Left ventricle myocardium inferior (tissue), 1 donor: ENCODE data around the gene ZIC5. TPM values are rescaled to one million over a fixed set of nuclear protein-coding genes. Genes with fewer than 3 reads are reported as not detected.

Experiments
- DNase-seq: peaks from one replicate; pipeline ENCODE4 v3.0.0-alpha.2; 2020
- H3K27ac ChIP-seq: fragments of 200-600 bp; replicated peaks from 2 replicates; pipeline ENCODE4 v1.8.0; 2021
- H3K27me3 ChIP-seq: fragments of 200-600 bp; 2 replicates; pipeline ENCODE4 v1.8.0; 2021; ENCODE audit warnings: low read depth
- H3K36me3 ChIP-seq: fragments of 200-600 bp; 2 replicates; pipeline ENCODE4 v1.8.0; 2021
- H3K4me1 ChIP-seq: fragments of 200-600 bp; 2 replicates; pipeline ENCODE4 v1.8.0; 2021
- H3K4me3 ChIP-seq: fragments of 200-600 bp; 2 replicates; pipeline ENCODE4 v1.8.0; 2021; ENCODE audit warnings: mild to moderate bottlenecking, moderate library complexity
- H3K9me3 ChIP-seq: fragments of 200-600 bp; replicated peaks from 2 replicates; pipeline ENCODE4 v1.8.0; 2021
- CTCF ChIP-seq: fragments of 200-600 bp; IDR thresholded peaks from 2 replicates; pipeline ENCODE4 v1.8.0; 2021; ENCODE audit warnings: antibody characterized with exemption, mild to moderate bottlenecking, borderline replicate concordance
- intact Hi-C: fragments of 100-400 bp; cut with micrococcal nuclease; formaldehyde crosslinking; loops from one replicate; pipeline ENCODE4 v1.11.0; 2022
- total RNA-seq: library from RNA; stranded (reverse); fragmentation: NEBNext Ultra II Directional; extraction: Animal tissue kit (Norgen Biotek cat#: 25700); gene quantifications from one replicate; pipeline ENCODE4 v1.2.1, GENCODE V29; 2021
- donor health status: DM: no; HTN: yes; CAD: no; lungs with severe emphysema.

Gene ZIC5
- total RNA-seq, 1 donor from 2014 or later, result not detected

- peaks cover 26% of the 10 kb centered on the region for H3K4me1 ChIP-seq
- no peaks in the 10 kb centered on the region for H3K36me3 ChIP-seq
- H3K27ac ChIP-seq, result no peak overlapping the region
- no peak for TF ChIP-seq CTCF
- no peak for DNase-seq
- no peaks in the 10 kb centered on the region for H3K9me3 ChIP-seq
- intact Hi-C loops, result no loop called here
- H3K27me3 ChIP-seq, result peaks cover 100% of the 10 kb centered on the region
- H3K4me3 ChIP-seq, result no peak overlapping the region
Observed at GRCh38 chr13:99963816-99964339, 7.7 kb downstream of the ZIC5 start.

DNA sequence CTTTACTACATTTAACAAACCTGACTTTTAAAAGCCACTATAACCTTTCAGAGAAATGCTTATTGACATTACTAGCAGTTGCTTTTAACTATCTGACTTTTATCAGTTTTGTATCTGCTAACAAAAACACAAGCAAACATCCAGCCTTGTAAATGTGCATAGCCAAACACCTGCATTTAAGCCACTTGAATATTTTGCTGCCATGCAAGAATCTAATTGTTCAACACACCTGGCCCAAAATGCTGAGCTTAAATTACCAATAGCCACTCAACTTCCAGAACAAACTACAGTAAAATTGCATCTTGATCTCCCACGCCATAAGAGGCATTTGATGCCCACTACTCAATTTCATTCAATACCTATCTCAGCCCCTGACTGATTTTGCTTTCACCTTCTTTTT is 9.3 kb downstream of the ZIC5 start:
- Histone ChIP-seq H3K27ac (no peak overlapping the region), H3K27me3 (peaks cover 100% of the 10 kb centered on the region), H3K9me3 (no peaks in the 10 kb centered on the region), H3K4me1 (peaks cover 22% of the 10 kb centered on the region), H3K4me3 (no peak overlapping the region), H3K36me3 (no peaks in the 10 kb centered on the region)
- TF ChIP-seq CTCF, result no peak
- intact Hi-C loops, result no loop called here
- no peak for DNase-seq

GRCh38 chr13:99961636-99962035 is 9.9 kb downstream of the ZIC5 start:
- Histone ChIP-seq H3K27ac (no peak overlapping the region), H3K27me3 (peaks cover 100% of the 10 kb centered on the region), H3K9me3 (no peaks in the 10 kb centered on the region), H3K4me3 (no peak overlapping the region), H3K4me1 (peaks cover 28% of the 10 kb centered on the region), H3K36me3 (no peaks in the 10 kb centered on the region)
- TF ChIP-seq CTCF, result no peak
- no peak for DNase-seq
- intact Hi-C loops, result no loop called here

- intact Hi-C loops, result no loop called here
- Histone ChIP-seq H3K9me3 (no peaks in the 10 kb centered on the region), H3K27me3 (peaks cover 100% of the 10 kb centered on the region), H3K36me3 (no peaks in the 10 kb centered on the region), H3K27ac (no peak overlapping the region), H3K4me3 (no peak overlapping the region), H3K4me1 (peaks cover 37% of the 10 kb centered on the region)
- TF ChIP-seq CTCF, result no peak
- DNase-seq, result no peak
Observed at GRCh38 chr13:99960663-99961311, 10.8 kb downstream of the ZIC5 start.

DNA sequence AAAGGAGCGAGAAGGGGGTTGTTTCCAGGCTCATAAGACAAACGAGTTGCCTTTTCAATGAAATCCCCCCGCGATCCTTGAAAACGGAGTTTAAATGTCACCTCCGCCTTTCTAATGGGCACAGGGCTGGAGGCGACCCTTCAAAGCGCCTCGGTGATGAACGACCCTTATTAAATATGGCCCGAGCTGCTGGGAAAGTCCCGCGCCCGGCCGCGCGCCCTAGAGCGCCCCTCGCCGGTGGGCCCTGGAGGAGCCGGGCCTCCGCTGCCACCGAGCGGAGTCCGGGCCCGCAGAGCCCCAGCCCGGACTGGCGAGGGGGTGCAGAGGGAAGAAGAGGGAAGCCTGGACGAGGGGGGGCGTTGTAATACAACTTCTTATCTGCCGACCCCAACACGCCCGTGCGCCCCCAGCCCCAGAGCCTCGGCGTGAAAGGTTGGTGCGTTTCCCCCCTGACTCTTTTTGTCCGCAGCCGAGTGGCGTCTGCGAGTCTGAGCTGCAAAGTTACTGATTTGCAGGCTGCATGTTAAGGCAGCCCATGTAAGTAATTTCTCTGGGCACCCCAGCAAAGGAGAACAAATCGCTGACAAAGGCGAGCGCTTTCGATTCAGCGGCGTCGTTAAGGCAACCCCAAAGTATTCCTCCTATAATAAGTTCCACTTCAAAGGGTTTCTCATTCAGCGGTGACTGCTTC is 11.9 kb downstream of the ZIC5 start:
- Histone ChIP-seq H3K4me3 (peak overlapping the region; percentile 35), H3K27me3 (peaks cover 100% of the 10 kb centered on the region), H3K9me3 (no peaks in the 10 kb centered on the region), H3K27ac (no peak overlapping the region), H3K36me3 (no peaks in the 10 kb centered on the region), H3K4me1 (peaks cover 40% of the 10 kb centered on the region)
- DNase-seq, result no peak
- no peak for TF ChIP-seq CTCF
- intact Hi-C loops, result no loop called here
